ENCODE results near the gene STX18. TPM values are rescaled to one million over a fixed set of nuclear protein-coding genes. Genes with fewer than 3 reads are reported as not detected.
"Not testable (repeated sequence)": the region's sequence is repeated elsewhere in the genome, so short reads cannot be mapped to it uniquely, and the experiment has no call there.

The STX18 gene
- total RNA-seq, 1 experiment from 2014 or later, result 18.5 TPM

- POLR2A ChIA-PET, result no interaction called here
- no TSS peak for BruUV-seq (replicated peaks)
- no peaks in the 10 kb centered on the region for H3K36me3 ChIP-seq (ENCODE audit: control insufficient read depth in 1 of 2, insufficient read depth in 2 of 2, low read length in 2 of 2)
- no peaks in the 10 kb centered on the region for H3K4me1 ChIP-seq (ENCODE audit: control insufficient read depth in 1 of 2, insufficient read depth in 2 of 2, low read length in 2 of 2)
- no peak for ATAC-seq
- no peaks in the 10 kb centered on the region for H3K9me3 ChIP-seq (ENCODE audit: control insufficient read depth in 1 of 2, insufficient read depth in 1 of 2, low read depth in 1 of 2, low read length in 2 of 2)
- no peak for TF ChIP-seq CEBPB (IDR thresholded peaks at IDR 0.05; ENCODE audit: low read depth)
- TF ChIP-seq ZFX (IDR thresholded peaks at IDR 0.05), result no peak
- TF ChIP-seq YY1 (IDR thresholded peaks at IDR 0.05; ENCODE audit: extremely low read depth, insufficient replicate concordance, low read depth, low read length), result no peak
- TF ChIP-seq EGR1 (IDR thresholded peaks at IDR 0.05; ENCODE audit: low read depth), result no peak
- TF ChIP-seq EZH2phosphoT487 (IDR thresholded peaks at IDR 0.05; ENCODE audit: borderline replicate concordance), result no peak
- TF ChIP-seq CTCF (IDR thresholded peaks at IDR 0.05 in 2 of 3, conservative IDR thresholded peaks at IDR 0.05 in 1 of 3; ENCODE audit: borderline replicate concordance in 1 of 3, insufficient read depth in 1 of 3, low read depth in 2 of 3, low read length in 2 of 3), result no peak
- no peak for TF ChIP-seq RAD21 (IDR thresholded peaks at IDR 0.05; ENCODE audit: low read depth)
- no peaks in the 10 kb centered on the region for H4K20me1 ChIP-seq (ENCODE audit: insufficient read depth)
- CTCF ChIA-PET, result no interaction called here
- no peaks in the 10 kb centered on the region for H3K9me2 ChIP-seq (ENCODE audit: insufficient read depth)
- H2AFZ ChIP-seq (ENCODE audit: low read depth, low read length, poor library complexity, severe bottlenecking), result no peak overlapping the region
- no peak overlapping the region for H3K4me2 ChIP-seq (ENCODE audit: low read length)
- H3K79me2 ChIP-seq (ENCODE audit: insufficient read depth, low read length), result no peaks in the 10 kb centered on the region
- H3K27me3 ChIP-seq (ENCODE audit: insufficient read depth, low read length), result no peaks in the 10 kb centered on the region
- H3K27ac ChIP-seq (ENCODE audit: low read depth, low read length), result no peak overlapping the region
- H3K4me3 ChIP-seq (replicated peaks in 1 of 2; ENCODE audit: low read depth in 1 of 2, low read length in 2 of 2), result no peak overlapping the region
- RAD21 ChIA-PET (ENCODE audit: low non-redundant PET in 1 of 2, low total read pairs in 2 of 2, uncharacterized antibody in 2 of 2, unreplicated experiment in 2 of 2), result no interaction called here
- no peak overlapping the region for H3K9ac ChIP-seq (ENCODE audit: low read length)
- no peak for DNase-seq (ENCODE audit: low read depth, low spot score)
- intact Hi-C loops (cut with micrococcal nuclease), result no loop called here
Observed at GRCh38 chr4:4555916-4556315, 14.1 kb upstream of the STX18 start.

- ChIA-PET POLR2A (no interaction called here), CTCF (no interaction called here), RAD21 (ENCODE audit: low non-redundant PET in 1 of 2, low total read pairs in 2 of 2, uncharacterized antibody in 2 of 2, unreplicated experiment in 2 of 2) (interaction anchor here in 1 of 2 experiments (0.9 kb wide), 1 partner anchor 12 kb away, joined by 3 read pairs; the partner anchor contains the start of gene STX18)
- H3K79me2 ChIP-seq (ENCODE audit: insufficient read depth, low read length), result no peaks in the 10 kb centered on the region
- ATAC-seq (no peak), DNase-seq (ENCODE audit: low read depth, low spot score) (no peak)
- no peak for TF ChIP-seq CEBPB (IDR thresholded peaks at IDR 0.05; ENCODE audit: low read depth)
- no peak for TF ChIP-seq CTCF (IDR thresholded peaks at IDR 0.05 in 2 of 3, conservative IDR thresholded peaks at IDR 0.05 in 1 of 3; ENCODE audit: borderline replicate concordance in 1 of 3, insufficient read depth in 1 of 3, low read depth in 2 of 3, low read length in 2 of 3)
- no peak overlapping the region for H3K4me2 ChIP-seq (ENCODE audit: low read length)
- no peaks in the 10 kb centered on the region for H3K9me2 ChIP-seq (ENCODE audit: insufficient read depth)
- 0 out of 4 replicates have a peak, but pooled peaks cover 0 to 4% of the 10 kb centered on the region in 2 experiments for H3K36me3 ChIP-seq (ENCODE audit: control insufficient read depth in 1 of 2, insufficient read depth in 2 of 2, low read length in 2 of 2)
- no peaks in the 10 kb centered on the region for H3K9me3 ChIP-seq (ENCODE audit: control insufficient read depth in 1 of 2, insufficient read depth in 1 of 2, low read depth in 1 of 2, low read length in 2 of 2)
- intact Hi-C loops (cut with micrococcal nuclease), result no loop called here
- H2AFZ ChIP-seq (ENCODE audit: low read depth, low read length, poor library complexity, severe bottlenecking), result no peak overlapping the region
- H3K9ac ChIP-seq (ENCODE audit: low read length), result no peak overlapping the region
- no peak overlapping the region for H3K27ac ChIP-seq (ENCODE audit: low read depth, low read length)
- no peak overlapping the region for H3K4me3 ChIP-seq (replicated peaks in 1 of 2; ENCODE audit: low read depth in 1 of 2, low read length in 2 of 2)
- peaks cover 0 to 6% of the 10 kb centered on the region in 2 experiments; a peak in 1 of 4 replicates for H3K4me1 ChIP-seq (ENCODE audit: control insufficient read depth in 1 of 2, insufficient read depth in 2 of 2, low read length in 2 of 2)
- BruUV-seq (replicated peaks), result no TSS peak
- no peaks in the 10 kb centered on the region for H4K20me1 ChIP-seq (ENCODE audit: insufficient read depth)
- no peaks in the 10 kb centered on the region for H3K27me3 ChIP-seq (ENCODE audit: insufficient read depth, low read length)
Observed at GRCh38 chr4:4554234-4554633, 12.4 kb upstream of the STX18 start.

- H3K9me2 ChIP-seq (ENCODE audit: insufficient read depth); POLR2A ChIA-PET; BruUV-seq (replicated peaks); H3K9me3 ChIP-seq (ENCODE audit: control insufficient read depth in 1 of 2, insufficient read depth in 1 of 2, low read depth in 1 of 2, low read length in 2 of 2); H4K20me1 ChIP-seq (ENCODE audit: insufficient read depth); H2AFZ ChIP-seq (ENCODE audit: low read depth, low read length, poor library complexity, severe bottlenecking); RAD21 ChIA-PET (ENCODE audit: low non-redundant PET in 1 of 2, low total read pairs in 2 of 2, uncharacterized antibody in 2 of 2, unreplicated experiment in 2 of 2); ATAC-seq; H3K79me2 ChIP-seq (ENCODE audit: insufficient read depth, low read length); H3K4me3 ChIP-seq (replicated peaks in 1 of 2; ENCODE audit: low read depth in 1 of 2, low read length in 2 of 2); H3K4me1 ChIP-seq (ENCODE audit: control insufficient read depth in 1 of 2, insufficient read depth in 2 of 2, low read length in 2 of 2); H3K27me3 ChIP-seq (ENCODE audit: insufficient read depth, low read length); H3K36me3 ChIP-seq (ENCODE audit: control insufficient read depth in 1 of 2, insufficient read depth in 2 of 2, low read length in 2 of 2); H3K4me2 ChIP-seq (ENCODE audit: low read length); DNase-seq (ENCODE audit: low read depth, low spot score); intact Hi-C loops (cut with micrococcal nuclease); H3K27ac ChIP-seq (ENCODE audit: low read depth, low read length); H3K9ac ChIP-seq (ENCODE audit: low read length); CTCF ChIA-PET: not testable (repeated sequence)
Observed at GRCh38 chr4:4552042-4552441, 10.2 kb upstream of the STX18 start.
